Measurements from ENCODE around the gene RABL3.

GRCh38 chr3:120681018-120681417 is 61.3 kb downstream of the RABL3 start:
- TF ChIP-seq, protein P1, sequence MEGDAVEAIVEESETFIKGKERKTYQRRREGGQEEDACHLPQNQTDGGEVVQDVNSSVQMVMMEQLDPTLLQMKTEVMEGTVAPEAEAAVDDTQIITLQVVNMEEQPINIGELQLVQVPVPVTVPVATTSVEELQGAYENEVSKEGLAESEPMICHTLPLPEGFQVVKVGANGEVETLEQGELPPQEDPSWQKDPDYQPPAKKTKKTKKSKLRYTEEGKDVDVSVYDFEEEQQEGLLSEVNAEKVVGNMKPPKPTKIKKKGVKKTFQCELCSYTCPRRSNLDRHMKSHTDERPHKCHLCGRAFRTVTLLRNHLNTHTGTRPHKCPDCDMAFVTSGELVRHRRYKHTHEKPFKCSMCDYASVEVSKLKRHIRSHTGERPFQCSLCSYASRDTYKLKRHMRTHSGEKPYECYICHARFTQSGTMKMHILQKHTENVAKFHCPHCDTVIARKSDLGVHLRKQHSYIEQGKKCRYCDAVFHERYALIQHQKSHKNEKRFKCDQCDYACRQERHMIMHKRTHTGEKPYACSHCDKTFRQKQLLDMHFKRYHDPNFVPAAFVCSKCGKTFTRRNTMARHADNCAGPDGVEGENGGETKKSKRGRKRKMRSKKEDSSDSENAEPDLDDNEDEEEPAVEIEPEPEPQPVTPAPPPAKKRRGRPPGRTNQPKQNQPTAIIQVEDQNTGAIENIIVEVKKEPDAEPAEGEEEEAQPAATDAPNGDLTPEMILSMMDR (IDR thresholded peaks at IDR 0.05) = no peak
- no peak for TF ChIP-seq POLR2A (IDR thresholded peaks at IDR 0.05)
- no peak for TF ChIP-seq POLR2AphosphoS5 (IDR thresholded peaks at IDR 0.05)

All from sigmoid colon (tissue), 4 donors.